OCI-M2 (cell line): ENCODE data around the gene OSBPL1A.
"Not testable (repeated sequence)": the region's sequence is repeated elsewhere in the genome, so short reads cannot be mapped to it uniquely, and the experiment has no call there.

Experiments
- DNase-seq: peaks from one replicate; lab custom pipeline; 2025; ENCODE audit not compliant: unreplicated experiment; lab: John Stamatoyannopoulos, UW

Gene OSBPL1A

GRCh38 chr18:24189664-24190346 is 207.8 kb downstream of the OSBPL1A start:
- no peak for DNase-seq

- no peak for DNase-seq
Observed at GRCh38 chr18:24189007-24189528, 208.6 kb downstream of the OSBPL1A start.

- no peak for DNase-seq
Observed at GRCh38 chr18:24188120-24188519, 209.5 kb downstream of the OSBPL1A start.

- no peak for DNase-seq
Observed at GRCh38 chr18:24187689-24188088, 209.9 kb downstream of the OSBPL1A start.

GRCh38 chr18:24187049-24187448 is 210.6 kb downstream of the OSBPL1A start:
- DNase-seq, result no peak

GRCh38 chr18:24185805-24186204 is 211.8 kb downstream of the OSBPL1A start:
- DNase-seq, result no peak

- no peak for DNase-seq
Observed at GRCh38 chr18:24181806-24182205, 215.8 kb downstream of the OSBPL1A start.

GRCh38 chr18:24180048-24180447 is 217.6 kb downstream of the OSBPL1A start:
- DNase-seq, result no peak

- no peak for DNase-seq
Observed at GRCh38 chr18:24177499-24178133, 220.0 kb downstream of the OSBPL1A start.

- DNase-seq, result no peak
Observed at GRCh38 chr18:24176727-24177416, 220.8 kb downstream of the OSBPL1A start.

GRCh38 chr18:24173997-24174396 is 223.6 kb downstream of the OSBPL1A start:
- no peak for DNase-seq

- DNase-seq, result no peak
Observed at GRCh38 chr18:24170360-24170759, 227.3 kb downstream of the OSBPL1A start.

GRCh38 chr18:24168496-24168895 is 229.1 kb downstream of the OSBPL1A start:
- no peak for DNase-seq

- no peak for DNase-seq
Observed at GRCh38 chr18:24161304-24161703, 236.3 kb downstream of the OSBPL1A start.

- DNase-seq, result no peak
Observed at GRCh38 chr18:24160086-24160485, 237.5 kb downstream of the OSBPL1A start.

- no peak for DNase-seq
Observed at GRCh38 chr18:24157855-24158254, 239.8 kb downstream of the OSBPL1A start.

GRCh38 chr18:24153397-24153796 is 244.2 kb downstream of the OSBPL1A start:
- DNase-seq, result no peak

GRCh38 chr18:24149591-24149990 is 248.0 kb downstream of the OSBPL1A start:
- not testable (repeated sequence) for DNase-seq

GRCh38 chr18:24142376-24142775 is 255.2 kb downstream of the OSBPL1A start:
- DNase-seq, result no peak

GRCh38 chr18:24140697-24141096 is 256.9 kb downstream of the OSBPL1A start:
- DNase-seq, result no peak

- no peak for DNase-seq
Observed at GRCh38 chr18:24138789-24139616, 258.6 kb downstream of the OSBPL1A start, which contains the start of gene CABYR. Gene CABYR, plus strand, starts transcription at chr18:24139062. Its CDS starts 4,053 bp downstream, at chr18:24143115.
